IMR-90 (cell line): ENCODE data around the gene EXOC4. TPM values are rescaled to one million over a fixed set of nuclear protein-coding genes. Genes with fewer than 3 reads are reported as not detected.

ENCODE experiments used
- ATAC-seq: fragments of 200-7000 bp; cut with Tn5 transposase; 2 replicates; pipeline ENCODE4 v1.9.1; 2020; ENCODE audit warnings: low read depth, mild to moderate bottlenecking, moderate library complexity
- BruUV-seq: library from RNA; stranded (reverse); fragments of 400-500 nt; replicated peaks from 2 replicates; lab custom pipeline; 2021; lab: Mats Ljungman, UMichigan
- CTCF ChIA-PET: fragments of 300-600 bp; formaldehyde crosslinking; extraction: SDS; loops from one replicate; lab custom pipeline; 2021; ENCODE audit warnings: antibody characterized with exemption; lab: Yijun Ruan, JAX
- POLR2A ChIA-PET: fragments of 300-600 bp; sonication (Branson Sonifier 250); formaldehyde crosslinking; loops from one replicate; lab custom pipeline; 2022; ENCODE audit warnings: antibody characterized with exemption; ENCODE audit not compliant: unreplicated experiment; lab: Charles Lee
- DNase-seq: peaks from one replicate; pipeline ENCODE4 v3.0.0; 2013
- H2AFZ ChIP-seq: replicated peaks from 2 replicates; pipeline ENCODE3; 2013; ENCODE audit warnings: low read length, mild to moderate bottlenecking; ENCODE audit not compliant: poor library complexity
- H2AK5ac ChIP-seq: 2 replicates; pipeline ENCODE4 v1.6.1; 2013; ENCODE audit warnings: low read depth, low read length, inconsistent platforms
- H2AK9ac ChIP-seq: replicated peaks from 2 replicates; pipeline ENCODE3; 2013; ENCODE audit warnings: mild to moderate bottlenecking, low read depth, low read length, moderate library complexity; ENCODE audit not compliant: poor library complexity
- H2BK120ac ChIP-seq: 2 replicates; pipeline ENCODE4 v1.6.1; 2013; ENCODE audit warnings: low read depth, low read length, inconsistent platforms
- H2BK15ac ChIP-seq: 3 replicates; pipeline ENCODE4 v1.6.1; 2013; ENCODE audit warnings: low read depth, low read length, inconsistent platforms
- H2BK20ac ChIP-seq: 2 replicates; pipeline ENCODE4 v1.6.1; 2013; ENCODE audit warnings: low read depth, mild to moderate bottlenecking, inconsistent platforms, low read length, moderate library complexity
- H2BK5ac ChIP-seq: 2 replicates; pipeline ENCODE4 v1.6.1; 2013; ENCODE audit warnings: mild to moderate bottlenecking, low read depth, low read length, inconsistent platforms; ENCODE audit not compliant: poor library complexity, severe bottlenecking
- H3K14ac ChIP-seq: replicated peaks from 2 replicates; pipeline ENCODE4 v1.6.1; 2013; ENCODE audit warnings: low read depth, low read length, inconsistent platforms
- H3K18ac ChIP-seq: 2 replicates; pipeline ENCODE4 v1.6.1; 2013; ENCODE audit warnings: low read depth, low read length, control low read depth
- H3K23ac ChIP-seq: 2 replicates; pipeline ENCODE4 v1.6.1; 2013; ENCODE audit warnings: low read depth, low read length, inconsistent platforms
- H3K27ac ChIP-seq: 2 replicates; pipeline ENCODE4 v1.5.1; 2013; ENCODE audit warnings: mild to moderate bottlenecking, control low read depth, low read length; ENCODE audit not compliant: insufficient read depth
- H3K27me3 ChIP-seq: 2 replicates; pipeline ENCODE4 v1.6.1; 2013; ENCODE audit warnings: low read length; ENCODE audit not compliant: control insufficient read depth, insufficient read depth
- H3K36me3 ChIP-seq: 2 replicates; pipeline ENCODE4 v1.6.1; 2013; ENCODE audit warnings: low read length, mixed read lengths; ENCODE audit not compliant: control insufficient read depth, insufficient read depth
- H3K4ac ChIP-seq: 2 replicates; pipeline ENCODE4 v1.6.1; 2013; ENCODE audit warnings: low read depth, low read length, inconsistent platforms
- H3K4me1 ChIP-seq: 2 replicates; pipeline ENCODE4 v1.6.1; 2013; ENCODE audit warnings: low read length, mixed read lengths; ENCODE audit not compliant: control insufficient read depth, insufficient read depth
- H3K4me2 ChIP-seq: 2 replicates; pipeline ENCODE4 v1.6.1; 2013; ENCODE audit warnings: low read depth, mild to moderate bottlenecking, control low read depth, low read length, moderate library complexity
- H3K4me3 ChIP-seq: 2 replicates; pipeline ENCODE4 v1.5.1; 2013; ENCODE audit warnings: low read depth, mild to moderate bottlenecking, control low read depth, low read length, moderate library complexity; ENCODE audit not compliant: insufficient read depth
- H3K56ac ChIP-seq: 2 replicates; pipeline ENCODE4 v1.6.1; 2013; ENCODE audit warnings: low read length, inconsistent platforms; ENCODE audit not compliant: insufficient read depth; ENCODE audit errors: extremely low read depth
- H3K79me1 ChIP-seq, 2 experiments: 2 replicates each; pipeline ENCODE4 v1.6.1; 2013; ENCODE audit warnings: low read length in 2 of 2, inconsistent platforms in 1 of 2, low read depth in 1 of 2
- H3K9ac ChIP-seq: 2 replicates; pipeline ENCODE4 v1.6.1; 2013; ENCODE audit warnings: low read depth, low read length, control low read depth
- H3K9me1 ChIP-seq: 2 replicates; pipeline ENCODE4 v1.6.1; 2013; ENCODE audit warnings: low read length, inconsistent platforms; ENCODE audit not compliant: insufficient read depth
- H3K9me3 ChIP-seq: 2 replicates; pipeline ENCODE4 v1.6.1; 2013; ENCODE audit warnings: low read length; ENCODE audit not compliant: control insufficient read depth, insufficient read depth
- H4K20me1 ChIP-seq: 2 replicates; pipeline ENCODE4 v1.6.1; 2013; ENCODE audit warnings: low read length, inconsistent platforms; ENCODE audit not compliant: insufficient read depth
- H4K5ac ChIP-seq: 2 replicates; pipeline ENCODE4 v1.6.1; 2013; ENCODE audit warnings: mild to moderate bottlenecking, low read depth, low read length, control low read depth
- H4K8ac ChIP-seq, 2 experiments: 2 replicates each; pipeline ENCODE4 v1.6.1; 2013; ENCODE audit warnings: low read depth in 2 of 2, low read length in 2 of 2, control low read depth in 1 of 2, inconsistent platforms in 1 of 2
- H4K91ac ChIP-seq: 2 replicates; pipeline ENCODE4 v1.6.1; 2013; ENCODE audit warnings: low read depth, low read length, inconsistent platforms; ENCODE audit not compliant: insufficient read depth
- FOS ChIP-seq: fragments of 150-350 bp; IDR thresholded peaks from 2 replicates; pipeline ENCODE4 v1.6.1; 2016; ENCODE audit warnings: low read depth, low read length
- SMC3 ChIP-seq: fragments of 150-350 bp; IDR thresholded peaks from 2 replicates; pipeline ENCODE4 v1.6.1; 2016; ENCODE audit warnings: low read depth, mild to moderate bottlenecking, antibody characterized with exemption, low read length, moderate library complexity
- WGBS, 2 experiments: methylation state at CpG; one replicate each; pipeline versions ENCODE4 v1.1.5 to v1.1.7; 2013; ENCODE audit warnings: missing lambda C conversion rate in 2 of 2; ENCODE audit not compliant: insufficient read length in 1 of 2; ENCODE audit errors: extremely low coverage in 2 of 2; 5-methylcytosine and 5-hydroxymethylcytosine counted together
- dilution Hi-C: fragments of 300-500 bp; cut with HindIII; formaldehyde crosslinking; loops from one replicate; pipeline ENCODE4 v1.14.3; 2018; ENCODE audit warnings: low sequenced_read_pairs; ENCODE audit not compliant: unreplicated experiment
- in situ Hi-C: fragments of 300-500 bp; cut with MboI; formaldehyde crosslinking; loops from 3 replicates; pipeline ENCODE4 v1.14.3; 2019; ENCODE audit warnings: low sequenced_read_pairs, inconsistent platforms, mixed read lengths
- intact Hi-C: fragments of 100-400 bp; cut with micrococcal nuclease; formaldehyde crosslinking; loops from 2 replicates; pipeline ENCODE4 v1.10.0; 2022
- polyA plus RNA-seq, 3 experiments: library from polyadenylated mRNA; depleted of rRNA; stranded (reverse); fragments of >200 nt; gene quantifications; 2 replicates each; pipeline ENCODE4 v1.2.3, GENCODE V29; 2012; ENCODE audit warnings: low replicate concordance in 1 of 3
- total RNA-seq: library from RNA; depleted of rRNA; stranded (reverse); fragments of >200 nt; gene quantifications from 2 replicates; pipeline ENCODE4 v1.2.3, GENCODE V29; 2012

EXOC4 gene
- total and polyA plus RNA-seq, 2 of the 4 experiments (the other 2 are of a cell fraction), result 25.4 to 94.6 TPM

GRCh38 chr7:133481676-133482075 lies 228.8 kb downstream of the EXOC4 start:
- Histone ChIP-seq H2AK9ac (no peak overlapping the region), H3K36me3 (peaks cover 5% of the 10 kb centered on the region; the same call in 1 of the 2 replicates), H3K4ac (no peak overlapping the region), H3K9me3 (no peaks in the 10 kb centered on the region; the same call in 1 of the 2 replicates), H3K18ac (no peak overlapping the region), H3K4me3 (no peak overlapping the region), H4K91ac (no peak overlapping the region), H2BK15ac (no peak overlapping the region), H4K20me1 (no peaks in the 10 kb centered on the region), H2BK5ac (no peak overlapping the region), H3K27ac (no peak overlapping the region), H3K9me1 (peaks cover 4% of the 10 kb centered on the region; the same call in 1 of the 2 replicates), H2AK5ac (no peak overlapping the region), H2BK120ac (no peak overlapping the region), H2BK20ac (no peak overlapping the region), H4K5ac (no peak overlapping the region), H3K9ac (no peak overlapping the region), H3K4me1 (no peaks in the 10 kb centered on the region), H3K23ac (no peak overlapping the region), H3K27me3 (no peaks in the 10 kb centered on the region), H2AFZ (no peak overlapping the region), H3K14ac (no peak overlapping the region), H4K8ac (no peak overlapping the region), H3K56ac (no peak overlapping the region), H3K79me1 (no peaks in the 10 kb centered on the region), H3K4me2 (no peak overlapping the region)
- dilution Hi-C loops, result no loop called here
- DNase-seq (peak; percentile 83), ATAC-seq (peak; percentile 92)
- intact Hi-C loops, result no loop called here
- no CpG with 5 or more reads among the region's 3 CpGs for WGBS, 2 experiments
- ChIA-PET CTCF (no interaction called here), POLR2A (no interaction called here)
- BruUV-seq, result no TSS peak
- in situ Hi-C loops, result no loop called here
- TF ChIP-seq SMC3 (no peak), FOS (peak; percentile 36; the same call in 1 of the 2 replicates)
